Vagina (tissue), 2 donors: Measurements from ENCODE around the gene BCAS3. TPM values are rescaled to one million over a fixed set of nuclear protein-coding genes. Genes with fewer than 3 reads are reported as not detected.

ENCODE experiments used
- DNase-seq, 2 donors: peaks; one replicate each; pipeline ENCODE4 v3.0.0-alpha.2; 2017; ENCODE audit errors: extremely low spot score in 2 of 2
- H3K27ac ChIP-seq: fragments of 200-600 bp; sonication (generic); one replicate; pipeline ENCODE4 v1.5.1; 2019
- H3K27me3 ChIP-seq: fragments of 200-600 bp; sonication (generic); one replicate; pipeline ENCODE4 v1.5.1; 2019
- H3K36me3 ChIP-seq, 2 donors: fragments of 200-600 bp; sonication (generic); one replicate each; pipeline ENCODE4 v1.5.1; 2017 to 2019
- H3K4me1 ChIP-seq: fragments of 200-600 bp; sonication (generic); one replicate; pipeline ENCODE4 v1.5.1; 2019
- H3K4me3 ChIP-seq, 2 donors: fragments of 200-600 bp; sonication (generic); 1 replicate in 1 of 2; 2 replicates in 1 of 2; pipeline ENCODE4 v1.5.1; 2016 to 2019
- H3K9me3 ChIP-seq: fragments of 200-600 bp; sonication (generic); one replicate; pipeline ENCODE4 v1.5.1; 2019
- CTCF ChIP-seq, 3 experiments: fragments of 450-650 bp in 2 of 3; fragments of 200-600 bp in 1 of 3; sonication (generic) in 1 of 3; IDR thresholded peaks; one replicate each; pipeline ENCODE4 v1.5.1; 2017 to 2019; ENCODE audit warnings: antibody characterized with exemption in 3 of 3, mild to moderate bottlenecking in 2 of 3, moderate library complexity in 2 of 3
- POLR2A ChIP-seq, 2 donors: fragments of 450-650 bp; IDR thresholded peaks; one replicate each; pipeline ENCODE4 v1.6.1; 2017; ENCODE audit warnings: antibody characterized with exemption in 2 of 2, mild to moderate bottlenecking in 2 of 2, moderate library complexity in 2 of 2
- POLR2AphosphoS5 ChIP-seq, 2 donors: sonication (generic); formaldehyde crosslinking; IDR thresholded peaks; one replicate each; pipeline ENCODE4 v1.9.0; 2017; ENCODE audit warnings: antibody characterized with exemption in 2 of 2, mild to moderate bottlenecking in 2 of 2, low read depth in 1 of 2; ENCODE audit not compliant: insufficient read depth in 1 of 2
- intact Hi-C: fragments of 100-400 bp; cut with DNase I; formaldehyde crosslinking; loops from one replicate; pipeline ENCODE4 v1.15.1; 2023
- total RNA-seq: library from RNA; depleted of rRNA; stranded (reverse); fragments of >200 nt; gene quantifications from one replicate; pipeline ENCODE4 v1.2.3, GENCODE V29; 2016

Gene BCAS3
- total RNA-seq, 1 donor from 2014 or later, result 33.1 TPM

GRCh38 chr17:60678118-60678444 lies 430 bp downstream of the BCAS3 start:
- peak overlapping the region; percentile 90 for H3K27ac ChIP-seq
- intact Hi-C loops, result no loop called here
- TF ChIP-seq CTCF (IDR thresholded peaks at IDR 0.05) (no peak), POLR2A (IDR thresholded peaks at IDR 0.05) (no peak), POLR2AphosphoS5 (IDR thresholded peaks at IDR 0.05; ENCODE audit: insufficient read depth in 1 of 2, low read depth in 1 of 2) (no peak)
- H3K9me3 ChIP-seq, result no peaks in the 10 kb centered on the region
- no peak for DNase-seq
- H3K27me3 ChIP-seq, result no peaks in the 10 kb centered on the region
- peaks cover 0 to 3% of the 10 kb centered on the region in 2 donors for H3K36me3 ChIP-seq
- H3K4me1 ChIP-seq, result peaks cover 15% of the 10 kb centered on the region
- peak overlapping the region; percentile 73 to 99 for H3K4me3 ChIP-seq

- peaks cover 15% of the 10 kb centered on the region for H3K4me1 ChIP-seq
- H3K36me3 ChIP-seq, result peaks cover 0 to 3% of the 10 kb centered on the region in 2 donors
- H3K9me3 ChIP-seq, result no peaks in the 10 kb centered on the region
- no peak overlapping the region for H3K27ac ChIP-seq
- DNase-seq, result no peak
- intact Hi-C loops, result no loop called here
- TF ChIP-seq POLR2A (IDR thresholded peaks at IDR 0.05), result no peak
- no peak for TF ChIP-seq CTCF (IDR thresholded peaks at IDR 0.05)
- no peak for TF ChIP-seq POLR2AphosphoS5 (IDR thresholded peaks at IDR 0.05; ENCODE audit: insufficient read depth in 1 of 2, low read depth in 1 of 2)
- no peaks in the 10 kb centered on the region for H3K27me3 ChIP-seq
- H3K4me3 ChIP-seq, result no peak overlapping the region
Observed at GRCh38 chr17:60679287-60679686, 1.6 kb downstream of the BCAS3 start.

GRCh38 chr17:60680754-60681153 lies 3.1 kb downstream of the BCAS3 start:
- no peak overlapping the region for H3K27ac ChIP-seq
- peaks cover 15% of the 10 kb centered on the region for H3K4me1 ChIP-seq
- no peaks in the 10 kb centered on the region for H3K27me3 ChIP-seq
- intact Hi-C loops, result no loop called here
- no peaks in the 10 kb centered on the region for H3K9me3 ChIP-seq
- H3K4me3 ChIP-seq, result no peak overlapping the region
- TF ChIP-seq CTCF (IDR thresholded peaks at IDR 0.05) (no peak), POLR2A (IDR thresholded peaks at IDR 0.05) (no peak), POLR2AphosphoS5 (IDR thresholded peaks at IDR 0.05; ENCODE audit: insufficient read depth in 1 of 2, low read depth in 1 of 2) (no peak)
- H3K36me3 ChIP-seq, result peaks cover 0 to 3% of the 10 kb centered on the region in 2 donors
- no peak for DNase-seq

- H3K27ac ChIP-seq, result no peak overlapping the region
- H3K4me3 ChIP-seq, result no peak overlapping the region
- no peak for TF ChIP-seq POLR2A (IDR thresholded peaks at IDR 0.05)
- TF ChIP-seq POLR2AphosphoS5 (IDR thresholded peaks at IDR 0.05; ENCODE audit: insufficient read depth in 1 of 2, low read depth in 1 of 2), result no peak
- no peak for TF ChIP-seq CTCF (IDR thresholded peaks at IDR 0.05)
- intact Hi-C loops, result no loop called here
- H3K36me3 ChIP-seq, result peaks cover 0 to 15% of the 10 kb centered on the region in 2 donors
- no peaks in the 10 kb centered on the region for H3K4me1 ChIP-seq
- H3K27me3 ChIP-seq, result no peaks in the 10 kb centered on the region
- DNase-seq, result no peak
- no peaks in the 10 kb centered on the region for H3K9me3 ChIP-seq
Observed at GRCh38 chr17:60685437-60685836, 7.8 kb downstream of the BCAS3 start.

GRCh38 chr17:60695960-60696359 lies 18.3 kb downstream of the BCAS3 start:
- DNase-seq, result no peak
- TF ChIP-seq POLR2AphosphoS5 (IDR thresholded peaks at IDR 0.05; ENCODE audit: insufficient read depth in 1 of 2, low read depth in 1 of 2) (no peak), CTCF (IDR thresholded peaks at IDR 0.05) (no peak)
- peaks cover 0 to 10% of the 10 kb centered on the region in 2 donors for H3K36me3 ChIP-seq
- no peaks in the 10 kb centered on the region for H3K27me3 ChIP-seq
- H3K27ac ChIP-seq, result no peak overlapping the region
- H3K4me1 ChIP-seq, result no peaks in the 10 kb centered on the region
- no peaks in the 10 kb centered on the region for H3K9me3 ChIP-seq
- intact Hi-C loops, result no loop called here
- H3K4me3 ChIP-seq, result no peak overlapping the region
